Right renal pelvis (tissue), 4 donors: ENCODE measurements around the gene MAST4. TPM values are rescaled to one million over a fixed set of nuclear protein-coding genes. Genes with fewer than 3 reads are reported as not detected.

ENCODE experiments used
- DNase-seq, 4 donors: peaks; one replicate each; pipeline ENCODE4 v3.0.0-alpha.2; 2013; ENCODE audit warnings: low read depth in 4 of 4, low spot score in 3 of 4, missing footprints in 1 of 4
- polyA plus RNA-seq, 4 donors: library from polyadenylated mRNA; unstranded; fragments of 120-200 nt; gene quantifications; one replicate each; pipeline ENCODE4 v1.2.1, GENCODE V29; 2013; ENCODE audit not compliant: insufficient read length in 4 of 4

The MAST4 gene
- polyA plus RNA-seq, 4 donors = 14.1 to 18.1 (median 15.0) TPM

DNA sequence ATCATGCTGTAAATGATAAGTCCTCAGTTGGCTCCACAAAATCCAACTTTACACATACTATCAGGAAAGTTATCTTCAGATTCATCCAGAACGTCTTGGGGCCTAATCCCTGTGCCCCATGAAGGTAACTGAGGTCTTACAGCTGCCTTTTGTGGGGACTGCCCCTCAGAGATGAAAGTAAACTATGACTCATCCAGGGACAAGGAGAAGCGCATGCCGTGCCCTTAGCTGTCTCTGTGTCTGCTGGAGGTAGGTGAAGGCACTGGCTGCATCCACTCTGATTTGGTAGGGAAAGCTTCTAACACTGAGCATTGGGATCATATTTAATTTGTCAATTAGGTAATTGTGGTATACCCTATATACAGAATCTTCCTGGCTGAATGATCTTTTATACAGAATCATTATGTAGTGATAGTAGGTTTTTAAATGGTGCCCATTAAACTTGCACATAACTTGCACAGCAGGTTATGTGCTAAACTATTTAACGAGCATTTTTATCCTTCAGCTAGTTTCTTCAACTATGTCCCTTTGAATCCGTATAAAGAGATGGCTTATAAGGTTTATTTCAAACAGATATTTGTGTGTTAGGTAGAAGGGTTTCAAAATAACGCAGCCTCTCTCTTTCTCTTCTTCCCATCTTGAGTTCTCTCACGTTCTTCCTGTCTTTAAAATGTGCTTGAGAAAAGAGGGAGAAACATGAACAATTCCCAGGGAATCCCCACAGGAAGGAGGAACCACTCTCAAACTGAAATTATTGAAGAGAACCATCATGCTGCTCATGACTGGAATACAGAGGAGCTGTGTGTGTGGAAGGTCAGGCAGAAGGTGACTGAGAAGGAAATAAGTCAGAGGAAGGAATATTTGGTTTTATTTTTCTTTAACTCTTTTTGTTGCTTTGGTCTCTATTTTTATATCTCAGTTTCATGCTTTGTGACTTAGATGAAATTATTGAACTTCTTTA is 349.5 kb downstream of the MAST4 start:
- DNase-seq = no peak

DNA sequence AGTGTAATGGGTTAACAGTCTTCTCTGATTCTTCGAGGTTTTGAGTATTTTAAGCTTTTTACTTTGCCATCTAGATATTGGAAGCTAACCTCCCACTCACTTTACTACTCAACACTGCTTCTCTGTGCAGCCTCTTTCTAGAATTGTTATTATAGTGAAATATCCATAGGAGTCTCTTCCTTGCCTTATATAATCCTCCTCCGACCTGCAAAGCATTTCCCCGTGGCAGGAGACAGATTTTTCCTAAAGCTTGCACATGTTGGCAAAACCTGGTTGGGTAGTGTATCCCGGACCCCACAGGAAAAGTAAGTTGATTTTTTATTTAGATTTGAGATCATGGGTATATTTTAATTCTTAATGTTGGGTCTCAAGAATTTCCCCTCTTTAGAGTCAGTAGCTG is 351.3 kb downstream of the MAST4 start:
- DNase-seq = no peak

GRCh38 chr5:66949066-66949465 is 352.9 kb downstream of the MAST4 start:
- no peak for DNase-seq

- no peak for DNase-seq
These were observed 356.0 kb downstream of the MAST4 start for GRCh38 chr5:66952153-66952552.

- no peak for DNase-seq
These were observed 360.2 kb downstream of the MAST4 start for GRCh38 chr5:66956439-66956838.

- DNase-seq = no peak
These were observed 362.2 kb downstream of the MAST4 start for GRCh38 chr5:66958201-66958979.

DNA sequence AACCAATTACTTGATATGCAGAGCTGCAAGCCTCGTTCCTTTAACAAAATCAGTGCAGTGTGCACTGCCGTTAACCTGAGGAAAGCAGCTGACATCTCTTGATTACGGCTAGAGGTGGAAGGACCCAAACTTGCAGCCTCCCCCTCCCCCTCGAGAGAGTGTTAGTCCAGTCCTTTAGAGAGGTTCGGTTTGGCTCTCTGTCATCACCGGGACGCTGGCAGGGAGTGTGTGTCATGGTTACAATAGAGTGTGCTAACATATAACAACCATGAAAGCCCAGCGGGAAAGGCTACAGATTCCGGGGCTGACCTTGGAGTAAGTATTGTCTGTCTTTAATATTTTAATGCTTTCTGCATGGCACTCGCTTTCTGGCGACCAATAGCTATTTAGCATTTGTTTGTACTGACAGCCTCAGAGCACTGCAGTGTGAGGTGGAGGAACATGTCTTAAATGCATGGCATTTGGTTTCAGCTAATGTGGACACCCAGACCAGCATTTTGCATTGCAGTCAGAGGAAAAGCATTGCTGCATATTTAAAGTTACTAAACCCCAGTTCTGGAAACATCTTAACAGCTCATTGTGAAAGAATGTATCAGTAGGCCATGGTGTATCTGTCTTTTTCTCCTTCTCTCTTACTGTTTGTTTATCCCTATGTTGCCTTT is 362.9 kb downstream of the MAST4 start:
- DNase-seq = no peak

DNA sequence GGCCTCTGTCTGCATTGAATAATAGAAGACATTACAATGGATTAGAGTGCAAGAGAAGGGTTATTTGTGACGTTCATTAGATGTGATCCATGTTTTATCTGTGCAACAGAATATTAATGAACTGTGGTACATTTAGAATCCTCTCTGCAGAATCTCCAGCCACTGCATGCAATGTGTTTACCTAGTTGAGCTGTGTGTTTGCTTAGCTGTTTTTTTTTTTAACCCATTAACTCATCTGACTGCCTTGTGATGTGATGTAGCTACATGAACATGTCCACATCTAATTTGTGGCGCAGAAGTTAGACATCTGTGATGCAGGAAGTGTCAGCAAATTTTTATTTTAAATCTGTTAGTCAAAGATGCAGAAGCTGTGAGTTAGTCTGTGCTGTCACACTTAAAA is 363.5 kb downstream of the MAST4 start:
- no peak for DNase-seq

DNA sequence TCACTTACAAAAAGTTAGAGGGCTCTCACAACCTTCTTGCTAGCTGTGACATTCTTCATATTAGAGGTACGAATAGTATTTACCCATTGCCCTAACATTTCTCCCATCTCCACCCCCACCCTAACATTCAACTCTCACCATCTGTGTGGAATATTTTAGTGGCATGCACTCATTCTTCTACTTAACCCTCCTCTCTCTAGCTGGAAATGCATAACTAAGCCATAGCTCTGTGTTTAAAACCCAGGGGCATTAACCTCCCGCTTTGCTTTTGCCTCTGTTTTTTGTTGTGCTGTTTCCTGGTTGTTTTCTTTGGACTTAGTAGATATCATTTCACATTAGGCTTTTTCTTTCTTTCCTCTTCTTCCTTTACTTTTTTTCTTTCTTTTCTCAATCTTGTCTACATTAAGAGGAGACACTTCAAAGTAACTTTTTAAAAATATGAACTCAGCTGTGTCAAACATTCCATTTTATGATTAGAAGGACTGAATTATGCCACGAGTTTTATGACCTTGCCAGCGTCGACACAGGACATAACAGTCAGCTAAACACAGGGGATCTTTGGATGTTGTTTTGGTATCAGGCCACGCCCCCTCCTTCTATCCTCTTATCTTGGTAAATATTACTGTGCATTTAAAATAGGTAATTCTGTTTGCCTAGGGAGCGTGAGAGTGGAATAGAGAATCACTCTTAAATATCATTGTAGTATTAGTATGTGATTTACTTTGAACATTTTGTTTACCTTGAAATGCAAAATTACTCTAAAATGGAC is 364.4 kb downstream of the MAST4 start:
- DNase-seq = no peak

GRCh38 chr5:66963559-66963971 is 367.4 kb downstream of the MAST4 start:
- DNase-seq = no peak

DNA sequence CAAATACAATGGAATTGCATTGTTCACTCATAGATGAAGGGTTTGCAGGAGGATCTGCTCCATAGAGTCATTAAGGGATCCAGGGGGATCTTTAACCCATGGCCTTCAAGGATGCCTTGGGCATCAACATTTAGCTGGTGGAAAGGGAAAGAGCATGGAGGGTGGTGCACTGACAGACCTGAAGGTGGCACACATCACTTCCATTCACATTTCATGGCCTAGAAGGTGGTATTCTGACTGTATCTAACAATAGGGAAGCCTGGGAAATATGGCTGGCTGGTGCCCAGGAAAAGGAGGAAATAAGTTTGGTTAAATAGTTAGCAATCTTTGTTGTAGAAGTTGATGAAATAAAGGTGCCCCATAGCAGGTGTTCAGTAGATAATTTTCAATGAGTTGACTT is 370.2 kb downstream of the MAST4 start:
- no peak for DNase-seq

DNA sequence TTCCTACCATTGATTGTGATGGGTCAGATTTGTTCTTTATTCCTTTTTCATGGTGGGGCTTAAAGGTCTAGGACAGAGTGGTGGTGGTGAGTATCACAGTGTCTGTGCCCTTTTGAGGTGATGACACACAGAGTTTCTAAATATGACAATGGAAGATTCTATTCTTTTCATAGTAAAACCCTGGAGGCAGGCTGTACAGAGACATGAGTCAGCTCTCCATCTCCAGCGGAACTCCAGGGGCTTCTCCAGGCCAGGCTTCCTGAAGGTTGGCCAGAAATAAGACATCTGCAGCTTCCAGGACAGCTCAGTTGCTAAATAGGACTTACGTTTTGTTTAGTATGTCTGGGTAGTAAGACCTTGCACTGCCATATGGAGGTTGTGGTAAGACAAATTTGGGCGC is 370.9 kb downstream of the MAST4 start:
- no peak for DNase-seq

DNA sequence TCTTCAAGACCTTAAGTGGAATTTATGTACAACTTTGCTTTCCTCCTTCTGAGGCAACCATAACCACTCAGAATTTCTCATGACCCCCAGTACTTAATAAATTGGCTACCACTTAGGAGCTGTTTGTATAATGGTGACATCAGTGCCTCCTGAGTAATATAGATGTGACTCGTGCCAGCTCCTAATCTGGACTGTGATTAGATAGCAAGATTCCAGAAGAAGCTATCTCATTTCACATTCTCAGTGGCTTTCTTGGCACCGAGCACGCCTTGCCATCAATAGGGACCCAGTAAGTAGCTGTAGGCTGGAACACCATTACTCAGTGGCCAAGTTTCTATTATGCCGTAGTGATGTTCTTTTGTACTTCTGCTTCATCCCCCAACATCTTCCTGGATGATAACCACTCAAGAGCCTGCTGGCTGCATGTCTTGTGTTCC is 371.7 kb downstream of the MAST4 start:
- no peak for DNase-seq

GRCh38 chr5:66969484-66969883 is 373.3 kb downstream of the MAST4 start:
- DNase-seq = no peak

DNA sequence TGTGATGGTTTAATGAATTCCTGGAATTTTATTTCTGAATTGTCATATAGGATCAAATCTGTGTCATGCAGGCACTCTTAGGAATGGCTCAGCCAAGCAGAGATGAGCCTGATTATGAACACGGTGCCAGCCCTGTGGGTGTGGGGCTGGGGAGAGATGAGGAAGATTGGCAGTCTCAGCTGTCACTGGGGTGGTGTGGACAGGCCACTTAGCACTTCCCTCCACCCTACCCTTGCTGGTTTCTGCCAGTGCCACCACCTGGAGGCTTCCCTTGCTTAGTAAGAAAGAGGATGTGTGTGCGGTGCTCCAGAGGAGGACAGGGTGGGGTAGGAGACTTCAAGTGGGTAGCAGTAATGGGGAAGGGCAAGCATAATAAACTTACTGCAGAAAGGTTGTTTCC is 373.8 kb downstream of the MAST4 start:
- no peak for DNase-seq

DNA sequence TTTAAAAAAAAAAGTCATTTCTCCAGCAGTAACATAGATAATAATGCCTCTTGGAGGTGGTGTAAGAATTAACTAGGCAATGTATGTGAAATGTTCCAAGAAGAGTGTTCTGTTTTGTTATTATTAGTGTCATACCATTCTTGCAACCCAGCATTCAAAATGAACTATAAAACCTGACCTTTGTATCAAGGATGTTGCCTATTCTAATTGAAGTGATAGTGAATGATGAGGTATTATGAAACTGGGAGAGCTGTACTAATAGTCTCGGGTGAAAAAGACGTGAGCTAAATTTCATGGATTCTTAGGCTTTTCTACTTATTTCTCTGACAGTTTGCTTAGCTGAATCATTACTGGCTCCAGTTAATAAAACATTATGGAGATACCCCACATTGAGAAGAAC is 375.8 kb downstream of the MAST4 start:
- DNase-seq = no peak

- DNase-seq = no peak
These were observed 378.1 kb downstream of the MAST4 start for GRCh38 chr5:66974256-66974655.

GRCh38 chr5:66976108-66976507 is 379.9 kb downstream of the MAST4 start:
- no peak for DNase-seq

- no peak for DNase-seq
These were observed 383.5 kb downstream of the MAST4 start for GRCh38 chr5:66979738-66980137.

DNA sequence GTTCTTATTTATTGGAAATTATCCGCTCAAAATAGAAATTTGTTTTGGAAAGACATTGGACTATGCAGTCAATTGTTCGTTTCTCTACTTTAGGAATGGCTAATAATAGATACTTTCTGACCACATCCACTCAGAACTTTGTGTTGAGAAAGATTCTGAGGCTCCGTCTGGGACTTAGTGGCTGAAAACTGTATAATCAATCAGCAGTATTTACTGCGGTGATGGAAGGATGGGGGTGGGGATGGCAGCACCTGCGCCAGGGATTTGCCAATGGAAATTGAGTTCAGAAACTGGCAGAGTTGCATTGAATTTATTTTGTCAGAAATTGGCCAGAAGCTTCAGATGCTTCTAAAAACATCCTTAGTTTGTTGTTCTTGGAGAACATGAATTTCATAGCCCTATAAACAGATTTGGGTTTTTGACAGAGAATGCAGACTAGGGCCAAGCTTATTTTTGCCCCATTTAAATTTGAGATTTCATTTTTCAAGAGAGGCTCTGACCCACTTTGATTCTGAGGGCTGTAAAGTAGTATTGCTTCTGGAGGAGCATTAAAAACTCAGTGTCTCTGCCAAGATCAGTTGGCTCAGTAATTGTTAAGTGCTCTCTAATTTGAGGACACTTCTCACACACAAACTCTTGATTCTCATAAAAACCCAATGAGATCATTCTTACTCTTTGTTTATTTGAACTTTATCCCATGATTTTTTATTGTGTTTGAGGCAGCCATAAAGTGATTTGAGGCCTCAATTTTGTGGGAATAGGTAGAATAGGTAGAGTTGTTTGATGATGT is 385.3 kb downstream of the MAST4 start:
- DNase-seq = no peak
